ENCODE data around the gene PTGDS. TPM values are rescaled to one million over a fixed set of nuclear protein-coding genes. Genes with fewer than 3 reads are reported as not detected.

The PTGDS gene
- total RNA-seq, 1 experiment from 2014 or later = 1.1 TPM

DNA sequence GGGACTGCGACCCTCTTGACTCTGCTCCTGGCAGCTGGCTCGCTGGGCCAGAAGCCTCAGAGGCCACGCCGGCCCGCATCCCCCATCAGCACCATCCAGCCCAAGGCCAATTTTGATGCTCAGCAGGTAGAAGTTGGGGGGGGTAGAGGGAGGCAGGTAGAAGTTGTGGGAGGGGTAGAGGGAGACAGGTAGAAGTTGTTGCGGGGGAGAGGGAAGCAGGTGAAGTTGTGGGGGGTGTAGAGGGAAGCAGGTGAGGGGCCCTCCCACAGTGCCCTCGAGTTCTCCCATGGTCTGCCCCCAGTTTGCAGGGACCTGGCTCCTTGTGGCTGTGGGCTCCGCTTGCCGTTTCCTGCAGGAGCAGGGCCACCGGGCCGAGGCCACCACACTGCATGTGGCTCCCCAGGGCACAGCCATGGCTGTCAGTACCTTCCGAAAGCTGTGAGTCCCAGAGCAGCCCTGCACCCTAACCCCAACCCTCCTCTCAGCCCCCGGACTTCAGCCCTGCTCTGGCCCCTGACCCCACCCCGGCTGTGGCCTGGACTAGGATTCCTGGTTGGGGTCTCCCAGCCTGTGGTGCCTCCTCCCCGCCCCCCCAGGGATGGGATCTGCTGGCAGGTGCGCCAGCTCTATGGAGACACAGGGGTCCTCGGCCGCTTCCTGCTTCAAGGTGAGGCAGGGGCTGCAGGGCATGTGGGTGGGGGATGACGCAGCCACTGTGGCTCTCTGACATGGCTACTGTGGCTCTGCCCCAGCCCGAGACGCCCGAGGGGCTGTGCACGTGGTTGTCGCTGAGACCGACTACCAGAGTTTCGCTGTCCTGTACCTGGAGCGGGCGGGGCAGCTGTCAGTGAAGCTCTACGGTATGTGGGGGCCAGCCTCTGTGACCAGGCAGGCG is 31.7 kb upstream of the PTGDS start:
- no peak overlapping the region for H3K27ac Mint-ChIP-seq (ENCODE audit: low read depth, unreplicated experiment)
- CTCF ChIA-PET = interaction anchor here (0.5 to 1.2 kb wide), 8 partner anchors 51 to 380 kb away, joined by 3 to 5 read pairs (median 3); partner anchors contain the start of gene CLIC3
- H3K27me3 Mint-ChIP-seq (ENCODE audit: insufficient read depth, unreplicated experiment) = no peaks in the 10 kb centered on the region
- no TSS peak for BruUV-seq (replicated peaks)
- no peaks in the 10 kb centered on the region for H3K4me1 Mint-ChIP-seq (ENCODE audit: insufficient read depth, unreplicated experiment)
- POLR2A ChIA-PET = no interaction called here
- H3K36me3 Mint-ChIP-seq (ENCODE audit: insufficient read depth, unreplicated experiment) = peaks cover 20% of the 10 kb centered on the region
- H3K9me3 Mint-ChIP-seq (ENCODE audit: unreplicated experiment) = no peaks in the 10 kb centered on the region
- no peak for DNase-seq (ENCODE audit: unreplicated experiment)
- TF ChIP-seq, protein P1, sequence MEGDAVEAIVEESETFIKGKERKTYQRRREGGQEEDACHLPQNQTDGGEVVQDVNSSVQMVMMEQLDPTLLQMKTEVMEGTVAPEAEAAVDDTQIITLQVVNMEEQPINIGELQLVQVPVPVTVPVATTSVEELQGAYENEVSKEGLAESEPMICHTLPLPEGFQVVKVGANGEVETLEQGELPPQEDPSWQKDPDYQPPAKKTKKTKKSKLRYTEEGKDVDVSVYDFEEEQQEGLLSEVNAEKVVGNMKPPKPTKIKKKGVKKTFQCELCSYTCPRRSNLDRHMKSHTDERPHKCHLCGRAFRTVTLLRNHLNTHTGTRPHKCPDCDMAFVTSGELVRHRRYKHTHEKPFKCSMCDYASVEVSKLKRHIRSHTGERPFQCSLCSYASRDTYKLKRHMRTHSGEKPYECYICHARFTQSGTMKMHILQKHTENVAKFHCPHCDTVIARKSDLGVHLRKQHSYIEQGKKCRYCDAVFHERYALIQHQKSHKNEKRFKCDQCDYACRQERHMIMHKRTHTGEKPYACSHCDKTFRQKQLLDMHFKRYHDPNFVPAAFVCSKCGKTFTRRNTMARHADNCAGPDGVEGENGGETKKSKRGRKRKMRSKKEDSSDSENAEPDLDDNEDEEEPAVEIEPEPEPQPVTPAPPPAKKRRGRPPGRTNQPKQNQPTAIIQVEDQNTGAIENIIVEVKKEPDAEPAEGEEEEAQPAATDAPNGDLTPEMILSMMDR (IDR thresholded peaks at IDR 0.05; ENCODE audit: unreplicated experiment) = no peak
- intact Hi-C loops (cut with micrococcal nuclease) = loop anchor here (10.0 kb wide), 1 partner anchor 101 kb away; the partner anchor contains the start of genes AJM1 and PHPT1
- H3K4me3 Mint-ChIP-seq (ENCODE audit: unreplicated experiment) = no peak overlapping the region

DNA sequence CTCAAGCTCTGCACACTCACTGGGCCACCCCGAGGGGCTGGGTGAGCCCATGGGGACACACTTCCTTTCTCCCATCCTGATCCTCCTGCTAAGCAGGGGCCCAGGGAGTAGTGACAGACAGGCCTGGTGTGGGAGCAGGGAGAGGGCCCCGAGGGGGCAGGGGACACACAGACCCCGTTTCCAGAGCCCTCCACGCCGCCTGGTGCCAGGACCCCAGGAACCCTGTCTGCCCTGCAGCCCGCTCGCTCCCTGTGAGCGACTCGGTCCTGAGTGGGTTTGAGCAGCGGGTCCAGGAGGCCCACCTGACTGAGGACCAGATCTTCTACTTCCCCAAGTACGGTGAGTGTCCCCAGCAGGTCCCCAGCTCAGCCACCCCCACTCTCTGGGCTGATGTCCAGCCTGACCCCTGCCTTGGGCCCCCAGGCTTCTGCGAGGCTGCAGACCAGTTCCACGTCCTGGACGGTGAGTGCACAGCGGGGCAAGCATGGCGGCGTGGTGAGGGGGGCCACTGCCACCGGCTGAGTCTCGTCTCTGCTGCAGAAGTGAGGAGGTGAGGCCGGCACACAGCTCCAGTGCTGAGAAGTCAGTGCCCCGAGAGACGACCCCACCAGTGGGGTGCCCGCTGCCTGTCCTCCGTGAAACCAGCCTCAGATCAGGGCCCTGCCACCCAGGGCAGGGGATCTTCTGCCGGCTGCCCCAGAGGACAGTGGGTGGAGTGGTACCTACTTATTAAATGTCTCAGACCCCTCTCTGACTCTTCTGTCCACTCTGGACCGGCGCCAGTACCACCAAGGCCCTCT is 30.9 kb upstream of the PTGDS start:
- POLR2A ChIA-PET = no interaction called here
- BruUV-seq (replicated peaks) = no TSS peak
- peaks cover 13% of the 10 kb centered on the region for H3K36me3 Mint-ChIP-seq (ENCODE audit: insufficient read depth, unreplicated experiment)
- TF ChIP-seq, protein P1 (IDR thresholded peaks at IDR 0.05; ENCODE audit: unreplicated experiment) = no peak
- CTCF ChIA-PET = interaction anchor here (0.5 to 2.2 kb wide), 7 partner anchors 50 to 381 kb away, joined by 3 to 27 read pairs (median 3); partner anchors contain the start of genes ABCA2 and CLIC3
- intact Hi-C loops (cut with micrococcal nuclease) = loop anchor here (10.0 kb wide), 1 partner anchor 102 kb away; the partner anchor contains the start of genes AJM1 and PHPT1
- H3K27me3 Mint-ChIP-seq (ENCODE audit: insufficient read depth, unreplicated experiment) = no peaks in the 10 kb centered on the region
- DNase-seq (ENCODE audit: unreplicated experiment) = no peak
- no peaks in the 10 kb centered on the region for H3K4me1 Mint-ChIP-seq (ENCODE audit: insufficient read depth, unreplicated experiment)
- no peak overlapping the region for H3K27ac Mint-ChIP-seq (ENCODE audit: low read depth, unreplicated experiment)
- no peak overlapping the region for H3K4me3 Mint-ChIP-seq (ENCODE audit: unreplicated experiment)
- no peaks in the 10 kb centered on the region for H3K9me3 Mint-ChIP-seq (ENCODE audit: unreplicated experiment)

DNA sequence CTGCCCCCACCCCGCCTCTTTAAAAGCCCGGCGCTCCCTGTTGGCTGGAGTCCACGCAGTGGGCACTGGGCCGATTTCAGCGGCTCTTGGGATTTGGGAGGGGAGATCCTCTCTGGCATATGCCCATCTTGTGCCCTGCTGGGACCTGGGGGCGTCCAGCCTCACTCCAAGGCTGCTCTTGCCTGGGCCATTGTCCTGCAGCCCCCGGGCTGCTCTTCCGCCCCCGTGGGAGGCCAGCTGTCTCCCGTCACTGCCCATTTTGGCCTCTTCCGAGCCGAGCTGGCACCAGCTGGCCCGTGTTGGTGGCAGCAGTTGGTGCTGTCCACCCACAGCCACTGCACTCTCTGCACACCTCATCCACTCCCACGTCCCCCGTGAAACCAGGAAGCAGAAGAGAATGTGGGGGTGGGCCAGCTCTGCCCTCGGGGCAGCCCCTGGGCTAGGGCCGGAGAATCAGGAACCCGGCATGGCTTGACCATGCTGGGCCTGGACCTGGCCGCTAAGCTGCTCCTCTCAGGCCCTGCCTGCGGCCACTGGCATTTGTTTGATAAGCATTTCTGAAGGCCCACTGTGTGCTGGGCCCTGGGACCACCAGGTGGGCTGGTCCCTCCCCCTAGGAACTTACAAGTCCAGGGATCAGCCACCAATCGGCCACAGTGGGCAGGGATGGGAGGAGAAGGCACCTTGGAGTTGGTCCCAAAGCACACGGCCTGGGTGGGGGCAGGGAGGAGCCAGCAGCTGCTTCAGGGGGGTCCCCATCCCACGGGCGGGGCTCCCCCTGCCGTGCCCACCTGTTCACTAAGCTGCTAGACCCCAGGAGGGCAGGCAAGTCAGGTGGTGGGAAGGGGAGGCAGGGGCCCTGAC is 30.0 kb upstream of the PTGDS start:
- H3K36me3 Mint-ChIP-seq (ENCODE audit: insufficient read depth, unreplicated experiment) = peaks cover 5% of the 10 kb centered on the region
- H3K4me3 Mint-ChIP-seq (ENCODE audit: unreplicated experiment) = no peak overlapping the region
- no peak overlapping the region for H3K27ac Mint-ChIP-seq (ENCODE audit: low read depth, unreplicated experiment)
- H3K4me1 Mint-ChIP-seq (ENCODE audit: insufficient read depth, unreplicated experiment) = no peaks in the 10 kb centered on the region
- no peak for DNase-seq (ENCODE audit: unreplicated experiment)
- no peaks in the 10 kb centered on the region for H3K9me3 Mint-ChIP-seq (ENCODE audit: unreplicated experiment)
- intact Hi-C loops (cut with micrococcal nuclease) = loop anchor here (10.0 kb wide), 1 partner anchor 102 kb away; the partner anchor contains the start of genes AJM1 and PHPT1
- TF ChIP-seq, protein P1 (IDR thresholded peaks at IDR 0.05; ENCODE audit: unreplicated experiment) = no peak
- POLR2A ChIA-PET = interaction anchor here (1.4 to 1.5 kb wide), 4 partner anchors 13 to 88 kb away, joined by 3 to 9 read pairs (median 7); partner anchors contain the start of gene PAXX
- CTCF ChIA-PET = interaction anchor here (0.6 to 2.2 kb wide), 18 partner anchors 17 to 340 kb away, joined by 3 to 27 read pairs (median 3); partner anchors contain the start of gene ABCA2
- no TSS peak for BruUV-seq (replicated peaks)
- H3K27me3 Mint-ChIP-seq (ENCODE audit: insufficient read depth, unreplicated experiment) = no peaks in the 10 kb centered on the region
